GM13976 (cell line): ENCODE measurements around the gene NKAIN2.

Experiments
- DNase-seq: peaks from one replicate; pipeline ENCODE4 v3.0.0; 2012; ENCODE audit warnings: low spot score
- in situ Hi-C: fragments of 300-500 bp; cut with MboI; formaldehyde crosslinking; loops from one replicate; pipeline ENCODE4 v1.12.0; 2022; ENCODE audit warnings: low sequenced_read_pairs, mixed read lengths, inconsistent platforms; ENCODE audit not compliant: unreplicated experiment
- TF ChIP-seq, protein P1 (sequence below): IDR thresholded peaks from 2 replicates; pipeline ENCODE4 v1.5.1; 2012; ENCODE audit warnings: borderline replicate concordance, mild to moderate bottlenecking; ENCODE audit not compliant: insufficient read depth; ENCODE audit errors: extremely low read depth, missing control alignments, control extremely low read depth

NKAIN2 gene

GRCh38 chr6:124368131-124368530, 564.5 kb downstream of the NKAIN2 start:
- no peak for DNase-seq
- in situ Hi-C loops = no loop called here
- TF ChIP-seq, protein P1, sequence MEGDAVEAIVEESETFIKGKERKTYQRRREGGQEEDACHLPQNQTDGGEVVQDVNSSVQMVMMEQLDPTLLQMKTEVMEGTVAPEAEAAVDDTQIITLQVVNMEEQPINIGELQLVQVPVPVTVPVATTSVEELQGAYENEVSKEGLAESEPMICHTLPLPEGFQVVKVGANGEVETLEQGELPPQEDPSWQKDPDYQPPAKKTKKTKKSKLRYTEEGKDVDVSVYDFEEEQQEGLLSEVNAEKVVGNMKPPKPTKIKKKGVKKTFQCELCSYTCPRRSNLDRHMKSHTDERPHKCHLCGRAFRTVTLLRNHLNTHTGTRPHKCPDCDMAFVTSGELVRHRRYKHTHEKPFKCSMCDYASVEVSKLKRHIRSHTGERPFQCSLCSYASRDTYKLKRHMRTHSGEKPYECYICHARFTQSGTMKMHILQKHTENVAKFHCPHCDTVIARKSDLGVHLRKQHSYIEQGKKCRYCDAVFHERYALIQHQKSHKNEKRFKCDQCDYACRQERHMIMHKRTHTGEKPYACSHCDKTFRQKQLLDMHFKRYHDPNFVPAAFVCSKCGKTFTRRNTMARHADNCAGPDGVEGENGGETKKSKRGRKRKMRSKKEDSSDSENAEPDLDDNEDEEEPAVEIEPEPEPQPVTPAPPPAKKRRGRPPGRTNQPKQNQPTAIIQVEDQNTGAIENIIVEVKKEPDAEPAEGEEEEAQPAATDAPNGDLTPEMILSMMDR = no peak

DNA sequence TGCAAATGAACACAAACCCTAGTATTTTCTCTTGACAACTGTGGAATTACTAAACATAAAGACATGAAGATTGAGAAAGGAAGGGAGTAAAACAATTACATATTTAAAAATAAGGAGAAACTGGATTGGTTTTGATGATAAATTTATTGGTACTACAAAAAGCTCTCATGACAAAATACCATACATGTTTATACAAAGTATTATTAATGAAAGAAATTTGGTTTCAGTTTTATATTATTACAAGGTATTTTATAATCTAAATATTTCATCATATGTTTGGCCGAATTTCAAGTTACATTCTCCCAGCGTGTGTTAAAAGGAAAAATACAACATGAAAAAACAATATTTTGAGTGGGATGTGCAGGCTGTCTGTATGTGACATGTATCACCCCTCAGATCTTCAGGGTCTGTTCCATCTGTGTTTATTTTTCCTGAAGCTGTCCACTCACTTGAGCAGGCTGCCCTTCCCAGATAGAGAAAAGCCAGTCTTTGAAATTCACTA, 568.4 kb downstream of the NKAIN2 start:
- TF ChIP-seq, protein P1 = no peak
- in situ Hi-C loops = no loop called here
- no peak for DNase-seq

- DNase-seq = no peak
- in situ Hi-C loops = no loop called here
These were observed 569.7 kb downstream of the NKAIN2 start for GRCh38 chr6:124373386-124373785.

DNA sequence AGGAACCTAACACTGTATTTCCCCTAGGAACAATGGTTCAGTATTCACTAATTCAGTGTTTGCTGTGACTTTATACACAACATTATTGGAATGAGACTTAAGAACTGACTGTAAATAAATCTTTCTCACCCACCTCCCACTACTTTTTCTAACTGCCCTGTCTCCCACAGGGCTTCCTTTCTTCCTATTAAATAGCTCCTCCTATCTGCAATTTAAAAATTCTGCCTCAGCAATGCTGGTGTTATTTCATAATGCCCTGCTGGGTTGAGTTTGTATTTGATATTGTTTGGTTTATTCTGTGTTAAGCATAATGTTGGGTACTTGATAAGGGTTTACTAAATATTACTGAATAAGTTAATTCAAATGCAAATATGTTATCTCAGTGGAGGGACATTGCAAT, 585.5 kb downstream of the NKAIN2 start:
- DNase-seq = no peak
- in situ Hi-C loops = no loop called here
- TF ChIP-seq, protein P1 = no peak

More at GRCh38 chr6:124373386-124373785, 569.7 kb downstream of the NKAIN2 start:
- TF ChIP-seq, protein P1 = no peak

- DNase-seq = no peak
- TF ChIP-seq, protein P1 = no peak
- in situ Hi-C loops = no loop called here
These were observed 589.9 kb downstream of the NKAIN2 start for GRCh38 chr6:124393536-124393935.

- no peak for DNase-seq
- in situ Hi-C loops = no loop called here
- TF ChIP-seq, protein P1 = no peak
These were observed 592.7 kb downstream of the NKAIN2 start for GRCh38 chr6:124396361-124396760.
